GM12878 (cell line): Measurements from ENCODE around the gene DNAJB2. TPM values are rescaled to one million over a fixed set of nuclear protein-coding genes. Genes with fewer than 3 reads are reported as not detected.

Experiments used
- ATAC-seq: fragments of 200-7000 bp; cut with Tn5 transposase; 3 replicates; pipeline ENCODE4 v1.9.1; 2020; ENCODE audit warnings: mild to moderate bottlenecking, moderate library complexity
- BruUV-seq: library from RNA; stranded (reverse); fragments of 400-500 nt; replicated peaks from 2 replicates; lab custom pipeline; 2021; lab: Mats Ljungman, UMichigan
- CTCF ChIA-PET: fragments of 300-600 bp; sonication (Branson Sonifier 250); formaldehyde crosslinking; extraction: SDS; loops from one replicate; lab custom pipeline; 2021; ENCODE audit warnings: inconsistent platforms; lab: Yijun Ruan, JAX
- POLR2A ChIA-PET: fragments of 350-600 bp; formaldehyde crosslinking; extraction: SDS; loops from one replicate; lab custom pipeline; 2021; ENCODE audit warnings: inconsistent platforms; lab: Charles Lee
- RAD21 ChIA-PET: fragments of 300-600 bp; sonication (Branson Sonifier 250); formaldehyde crosslinking; loops from one replicate; lab custom pipeline; 2023; ENCODE audit warnings: antibody characterized with exemption; ENCODE audit not compliant: unreplicated experiment; lab: Charles Lee
- SMC1A ChIA-PET: fragments of 300-600 bp; sonication (Branson Sonifier 250); formaldehyde crosslinking; loops from one replicate; lab custom pipeline; 2023; ENCODE audit not compliant: unreplicated experiment, uncharacterized antibody; lab: Charles Lee
- DNase-seq: peaks from one replicate; pipeline ENCODE4 v3.0.0-alpha.2; 2011; ENCODE audit warnings: low read depth, low spot score
- FAIRE-seq: peaks from 3 replicates; lab custom pipeline; 2011; peaks lifted over from hg19 to GRCh38; lab: Jason Lieb, UNC
- H2AFZ ChIP-seq: 2 replicates; pipeline ENCODE4 v1.6.0; 2011; ENCODE audit warnings: low read depth, low read length, control low read depth; ENCODE audit not compliant: control insufficient read depth
- H3K27ac ChIP-seq: 2 replicates; pipeline ENCODE4 v1.5.1; 2011; ENCODE audit warnings: control low read depth; ENCODE audit not compliant: control insufficient read depth, insufficient read depth
- H3K27me3 ChIP-seq, 2 experiments: replicated peaks in 1 of 2; 2 replicates each; pipeline versions ENCODE4 v1.6.0 to v1.6.1; 2011; ENCODE audit warnings: low read length in 1 of 2; ENCODE audit not compliant: control insufficient read depth in 2 of 2, insufficient read depth in 2 of 2
- H3K36me3 ChIP-seq, 2 experiments: 2 replicates each; pipeline ENCODE4 v1.5.1; 2011; ENCODE audit warnings: low read length in 1 of 2; ENCODE audit not compliant: control insufficient read depth in 2 of 2, insufficient read depth in 2 of 2
- H3K4me1 ChIP-seq: 2 replicates; pipeline ENCODE4 v1.6.1; 2011; ENCODE audit warnings: mild to moderate bottlenecking, low read length, moderate library complexity, mixed read lengths; ENCODE audit not compliant: control insufficient read depth, insufficient read depth
- H3K4me2 ChIP-seq: 2 replicates; pipeline ENCODE4 v1.6.0; 2011; ENCODE audit warnings: control low read depth; ENCODE audit not compliant: control insufficient read depth, insufficient read depth
- H3K4me3 ChIP-seq: fragments of 200-600 bp; sonication (generic); 2 replicates; pipeline ENCODE4 v1.5.1; 2016
- H3K79me2 ChIP-seq: 2 replicates; pipeline ENCODE4 v1.6.0; 2011; ENCODE audit warnings: low read length; ENCODE audit not compliant: control insufficient read depth, insufficient read depth
- H3K9ac ChIP-seq: 2 replicates; pipeline ENCODE4 v1.8.0; 2011; ENCODE audit warnings: low read length, control low read depth, mixed read lengths; ENCODE audit not compliant: control insufficient read depth, insufficient read depth
- H3K9me3 ChIP-seq: replicated peaks from 3 replicates; pipeline ENCODE4 v1.5.1; 2011; ENCODE audit warnings: mild to moderate bottlenecking, low read length; ENCODE audit not compliant: control insufficient read depth, insufficient read depth
- H4K20me1 ChIP-seq: 2 replicates; pipeline ENCODE4 v1.6.0; 2011; ENCODE audit not compliant: control insufficient read depth, insufficient read depth
- BCLAF1 ChIP-seq: fragments of 450-650 bp; IDR thresholded peaks from 2 replicates; pipeline ENCODE4 v1.6.1; 2017; ENCODE audit warnings: antibody characterized with exemption, mild to moderate bottlenecking, moderate library complexity
- CTCF ChIP-seq, 3 experiments: IDR thresholded peaks in 2 of 3; conservative IDR thresholded peaks in 1 of 3; 2 replicates each; pipeline ENCODE4 v1.5.1; 2011; ENCODE audit warnings: low read depth in 3 of 3, low read length in 3 of 3, mild to moderate bottlenecking in 3 of 3, control low read depth in 2 of 3, moderate library complexity in 2 of 3, inconsistent platforms in 1 of 3, mixed read lengths in 1 of 3; ENCODE audit not compliant: control insufficient read depth in 2 of 3, insufficient read depth in 1 of 3; ENCODE audit errors: extremely low read depth in 1 of 3
- DPF2 ChIP-seq: fragments of 450-650 bp; IDR thresholded peaks from 2 replicates; pipeline ENCODE4 v1.6.1; 2017; ENCODE audit warnings: mild to moderate bottlenecking
- E2F8 ChIP-seq: fragments of 450-650 bp; IDR thresholded peaks from 2 replicates; pipeline ENCODE4 v1.6.1; 2018; ENCODE audit warnings: mild to moderate bottlenecking, low read depth, moderate library complexity; ENCODE audit not compliant: partially characterized antibody
- E4F1 ChIP-seq: fragments of 450-650 bp; IDR thresholded peaks from 2 replicates; pipeline ENCODE4 v1.6.1; 2018; ENCODE audit warnings: borderline replicate concordance, mild to moderate bottlenecking; ENCODE audit not compliant: partially characterized antibody
- EGR1 ChIP-seq, 2 experiments: IDR thresholded peaks; 1 replicate in 1 of 2; 2 replicates in 1 of 2; pipeline ENCODE4 v1.6.1; 2011 to 2012; ENCODE audit warnings: low read depth in 2 of 2, low read length in 2 of 2, borderline replicate concordance in 1 of 2, mild to moderate bottlenecking in 1 of 2, moderate library complexity in 1 of 2
- EZH2 ChIP-seq: IDR thresholded peaks from 2 replicates; pipeline ENCODE4 v1.6.1; 2012; ENCODE audit warnings: low read depth, mild to moderate bottlenecking, control low read depth, inconsistent platforms, low read length, borderline replicate concordance; ENCODE audit not compliant: control insufficient read depth
- GABPA ChIP-seq: IDR thresholded peaks from 2 replicates; pipeline ENCODE4 v1.6.1; 2014; ENCODE audit warnings: antibody characterized with exemption, low read depth, mild to moderate bottlenecking, inconsistent platforms
- MTA3 ChIP-seq: IDR thresholded peaks from 2 replicates; pipeline ENCODE4 v1.6.1; 2012; ENCODE audit warnings: low read length, inconsistent platforms, borderline replicate concordance
- MXI1 ChIP-seq: fragments of 150-350 bp; IDR thresholded peaks from 2 replicates; pipeline ENCODE4 v1.6.1; 2011; ENCODE audit warnings: low read depth, mild to moderate bottlenecking, inconsistent platforms, low read length, improper control_type of control experiment
- SREBF2 ChIP-seq: IDR thresholded peaks from 2 replicates; pipeline ENCODE4 v1.6.1; 2012; ENCODE audit warnings: mild to moderate bottlenecking, low read length
- SUPT20H ChIP-seq: IDR thresholded peaks from 2 replicates; pipeline ENCODE4 v1.6.1; 2011; ENCODE audit warnings: low read depth, mild to moderate bottlenecking, low read length, moderate library complexity, borderline replicate concordance; ENCODE audit not compliant: control insufficient read depth
- SUZ12 ChIP-seq: fragments of 200-600 bp; sonication (generic); IDR thresholded peaks from one replicate; pipeline ENCODE4 v1.6.1; 2018; ENCODE audit warnings: antibody characterized with exemption, mild to moderate bottlenecking; ENCODE audit not compliant: unreplicated experiment
- ZNF217 ChIP-seq: fragments of 450-650 bp; IDR thresholded peaks from 2 replicates; pipeline ENCODE4 v1.6.1; 2017; ENCODE audit warnings: antibody characterized with exemption, mild to moderate bottlenecking
- WGBS: methylation state at CpG from one replicate; pipeline ENCODE4 v1.1.6; 2016; ENCODE audit warnings: low lambda C conversion rate; ENCODE audit not compliant: insufficient replicate concordance, insufficient coverage; ENCODE audit errors: missing lambda C conversion rate; 5-methylcytosine and 5-hydroxymethylcytosine counted together
- in situ Hi-C: fragments of 300-500 bp; cut with MboI; formaldehyde crosslinking; loops from 9 replicates; pipeline ENCODE4 v1.14.3; 2018; ENCODE audit warnings: mixed read lengths
- intact Hi-C: fragments of 100-400 bp; cut with micrococcal nuclease; formaldehyde crosslinking; loops from one replicate; pipeline ENCODE4 v1.14.2; 2022; ENCODE audit not compliant: unreplicated experiment
- polyA plus RNA-seq, 11 experiments: library from polyadenylated mRNA; depleted of rRNA in 4 of 11; unstranded in 6 of 11; stranded (reverse) in 5 of 11; fragments of >200 nt; fragmentation: Nextera tagmentation in 4 of 11; fragmentation: Illumina TruSeq in 1 of 11; extraction: Ambion mirVana in 4 of 11; extraction: Trizol in 1 of 11; gene quantifications; 1 replicate in 1 of 11; 2 replicates in 10 of 11; pipeline versions ENCODE4 v1.2.1 to v1.2.3, GENCODE V29; 2011 to 2016; ENCODE audit warnings: inconsistent platforms in 2 of 11, missing spikeins in 2 of 11, low read depth in 1 of 11
- total RNA-seq, 4 experiments: library from RNA; depleted of rRNA in 3 of 4; stranded (reverse); fragments of >200 nt in 3 of 4; fragmentation: Illumina TruSeq in 1 of 4; extraction: Trizol in 1 of 4; gene quantifications; 2 replicates each; pipeline versions ENCODE4 v1.2.1 to v1.2.3, GENCODE V29; 2013 to 2021

The DNAJB2 gene
- total and polyA plus RNA-seq, 10 of the 15 experiments (the other 5 are each of a cell fraction or from before 2014, with no cell fraction given): 0.26 to 36.5 (median 12.5) TPM

GRCh38 chr2:219334076-219334475 lies 54.9 kb downstream of the DNAJB2 start:
- Histone ChIP-seq H3K27me3 (peaks cover 0 to 5% of the 10 kb centered on the region in 2 experiments; a peak in 2 of 4 replicates), H3K36me3 (no peaks in the 10 kb centered on the region), H4K20me1 (no peaks in the 10 kb centered on the region), H3K4me2 (no peak overlapping the region), H3K79me2 (no peaks in the 10 kb centered on the region), H3K4me1 (no peaks in the 10 kb centered on the region), H2AFZ (no peak overlapping the region), H3K27ac (no peak overlapping the region), H3K9me3 (peaks cover 2% of the 10 kb centered on the region; the same call in 1 of the 3 replicates), H3K9ac (no peak overlapping the region), H3K4me3 (no peak overlapping the region)
- ChIA-PET CTCF (interaction anchor here (0.8 to 1.5 kb wide), 2 partner anchors 11 to 18 kb away, joined by 3 read pairs; no protein-coding TSS in a partner anchor), POLR2A (no interaction called here), RAD21 (no interaction called here), SMC1A (no interaction called here)
- no peak for ATAC-seq
- BruUV-seq: no TSS peak
- in situ Hi-C loops: no loop called here
- intact Hi-C loops: no loop called here
- DNase-seq: no peak
- no peak for FAIRE-seq
- WGBS: 50% methylated on average over 2 of the region's 2 CpGs
- TF ChIP-seq MTA3: no peak
- TF ChIP-seq SREBF2: no peak
- TF ChIP-seq CTCF (IDR thresholded peaks at IDR 0.05 in 2 of 3, conservative IDR thresholded peaks at IDR 0.05 in 1 of 3; ENCODE audit: control insufficient read depth in 2 of 3, extremely low read depth in 1 of 3, insufficient read depth in 1 of 3, low read depth in 3 of 3, low read length in 3 of 3): no peak
- no peak for TF ChIP-seq BCLAF1
- TF ChIP-seq SUPT20H: no peak
- TF ChIP-seq E4F1: no peak
- no peak for TF ChIP-seq SUZ12
- TF ChIP-seq GABPA: no peak
- TF ChIP-seq MXI1: no peak
- TF ChIP-seq EZH2: no peak
- TF ChIP-seq ZNF217: no peak
- TF ChIP-seq DPF2: no peak
- no peak for TF ChIP-seq EGR1 (IDR thresholded peaks at IDR 0.05; ENCODE audit: borderline replicate concordance in 1 of 2, low read depth in 2 of 2, low read length in 2 of 2)
- TF ChIP-seq E2F8: no peak
